Esophagus muscularis mucosa (tissue), 3 donors: Measurements from ENCODE around the gene GOLGA1.

ENCODE experiments used
- CTCF ChIP-seq, 3 experiments: fragments of 200-600 bp in 2 of 3; fragments of 450-650 bp in 1 of 3; sonication (generic) in 2 of 3; IDR thresholded peaks; one replicate each; pipeline ENCODE4 v1.5.1; 2017 to 2019; ENCODE audit warnings: antibody characterized with exemption in 3 of 3, mild to moderate bottlenecking in 2 of 3, moderate library complexity in 1 of 3
- POLR2A ChIP-seq: fragments of 450-650 bp; IDR thresholded peaks from one replicate; pipeline ENCODE4 v1.6.1; 2017; ENCODE audit warnings: antibody characterized with exemption, moderate library complexity, mild to moderate bottlenecking, low read depth

- no peak for TF ChIP-seq POLR2A
- TF ChIP-seq CTCF (IDR thresholded peaks at IDR 0.05), result no peak
These were observed 8.5 kb upstream of the GOLGA1 start for GRCh38 chr9:124949387-124949786.
